ENCODE data around the gene GNB5.
"Not testable (repeated sequence)": the region's sequence is repeated elsewhere in the genome, so short reads cannot be mapped to it uniquely, and the experiment has no call there.

GNB5 gene

DNA sequence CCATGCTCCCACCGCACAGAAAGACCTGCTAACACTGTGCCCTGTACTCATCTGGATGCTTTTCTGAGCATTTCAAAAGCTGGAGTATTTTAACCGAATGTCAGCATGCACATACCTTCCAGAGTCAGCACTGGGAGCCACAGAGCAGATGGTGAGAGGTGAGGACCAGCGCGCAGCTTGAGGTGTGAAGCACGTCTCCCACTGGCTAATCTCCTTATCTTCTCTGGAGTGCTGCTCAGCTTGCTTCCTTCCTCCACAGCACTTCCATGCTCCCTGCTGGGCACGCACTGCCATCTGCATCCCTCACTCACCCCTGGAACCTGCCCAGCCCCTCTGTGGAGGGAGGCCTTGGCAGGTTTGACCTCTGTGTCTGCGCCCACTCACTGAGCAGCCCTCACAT lies at the start of gene GNB5:
TSS of gene GNB5 (minus strand) at position 186 of the 400 bp plus-strand sequence. CDS start 6,716 bp downstream, outside the sequence.
- DNase-seq: no peak

- DNase-seq: no peak
These were observed 49.0 kb upstream of the GNB5 start for GRCh38 chr15:52240166-52240565.

- DNase-seq: not testable (repeated sequence)
These were observed 47.9 kb upstream of the GNB5 start for GRCh38 chr15:52238989-52239525.

DNA sequence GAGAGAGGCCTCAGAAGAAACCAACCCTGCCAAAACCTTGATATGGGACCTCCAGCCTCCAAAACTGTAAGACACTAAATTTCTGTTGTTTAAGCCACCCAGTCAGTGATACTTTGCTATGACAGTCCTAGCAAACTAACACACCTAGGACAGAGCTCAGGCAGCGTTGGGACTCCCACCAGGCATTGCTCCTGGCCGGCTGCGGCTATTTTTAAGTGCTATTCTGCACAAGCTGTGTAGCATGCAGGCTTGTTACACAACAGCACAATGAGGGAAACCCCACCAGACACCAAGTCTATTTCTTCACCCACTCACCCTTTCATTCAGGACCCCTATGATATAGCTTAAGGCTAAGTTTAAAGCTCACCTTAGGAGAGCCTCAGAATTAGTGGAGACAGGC lies 47.0 kb upstream of the GNB5 start:
- no peak for DNase-seq

DNA sequence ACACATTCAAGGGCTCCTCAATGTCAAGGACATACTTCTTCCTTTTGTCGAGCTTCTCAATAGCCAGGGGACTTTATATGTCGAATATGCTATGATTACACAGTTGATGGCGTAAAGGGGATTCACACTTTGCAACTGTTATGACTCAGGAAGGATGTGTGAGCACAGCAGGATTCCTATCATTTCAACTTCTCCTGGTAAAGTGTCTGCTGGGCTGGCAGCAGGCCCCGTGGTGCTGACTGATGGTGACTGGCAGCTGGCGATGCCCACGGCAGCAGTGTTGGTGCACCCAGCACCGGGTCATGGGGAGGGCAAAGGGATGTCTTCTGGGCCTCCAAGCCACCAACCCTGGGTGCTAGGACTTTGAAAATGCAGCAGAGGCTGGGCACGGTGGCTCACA lies 44.8 kb upstream of the GNB5 start:
- DNase-seq: no peak

DNA sequence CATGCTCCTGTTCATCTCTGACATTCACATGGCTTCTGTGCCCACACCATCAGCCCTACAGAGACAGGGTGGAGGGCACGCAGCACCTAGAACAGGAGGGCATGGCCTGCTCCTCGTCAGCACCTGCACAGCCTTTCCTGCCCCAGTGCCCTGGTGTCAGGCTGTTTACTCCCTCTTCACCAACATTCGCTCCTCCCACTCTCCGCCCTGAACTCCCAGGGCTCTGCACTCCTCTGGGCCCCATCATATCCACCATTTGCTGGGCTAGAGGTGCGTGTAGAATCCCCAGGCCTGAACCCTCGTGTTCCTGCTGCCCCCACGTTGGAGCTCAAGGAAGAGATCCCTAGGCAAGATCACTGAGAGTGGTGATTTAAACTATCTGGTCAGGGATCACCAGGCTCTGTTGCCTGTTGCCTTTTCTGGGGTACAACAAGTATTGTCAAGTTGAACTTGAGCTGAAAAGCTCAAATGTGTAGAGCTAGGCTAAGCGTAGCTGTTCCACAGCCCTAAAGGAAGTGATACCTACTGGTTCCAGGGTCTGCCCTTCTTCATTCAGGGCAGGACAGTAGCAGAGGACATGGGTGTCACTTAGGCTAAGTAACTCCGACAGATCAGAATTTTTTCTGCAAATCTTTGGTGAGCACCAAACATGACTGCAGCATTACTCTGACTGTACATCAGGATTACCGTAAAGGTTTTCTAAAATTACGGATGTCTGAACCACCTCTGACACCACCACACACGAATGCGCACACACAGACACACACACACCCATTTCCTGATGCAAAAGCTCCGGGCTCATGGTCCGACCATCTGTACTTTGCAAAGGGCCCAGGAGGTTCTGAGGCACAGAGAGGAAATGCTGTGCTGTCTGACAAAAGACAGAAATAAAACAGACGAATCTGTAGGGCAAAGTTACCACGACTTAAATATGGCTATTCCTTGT lies 43.7 kb upstream of the GNB5 start:
- DNase-seq: no peak

- DNase-seq: no peak
These were observed 42.2 kb upstream of the GNB5 start for GRCh38 chr15:52233405-52233804.

DNA sequence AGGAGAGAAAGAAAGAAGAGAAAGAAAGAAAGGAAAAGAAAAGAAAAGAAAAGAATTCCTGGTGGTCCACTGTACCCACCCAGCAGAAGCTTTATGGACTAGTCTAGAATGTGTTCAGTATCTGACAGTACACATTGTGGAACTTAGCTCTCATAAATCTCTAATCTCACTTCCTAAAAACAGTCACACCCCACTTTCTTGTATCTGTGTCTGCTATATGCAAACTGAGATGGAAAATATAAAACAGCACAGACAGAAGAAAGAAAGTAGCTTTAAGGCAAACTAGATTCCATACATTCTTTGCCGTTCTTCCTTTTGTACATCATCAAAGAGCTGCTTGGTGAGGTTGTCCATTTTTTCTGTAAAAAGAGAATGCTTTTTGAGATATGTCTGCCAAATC lies 41.1 kb upstream of the GNB5 start:
- DNase-seq: no peak

DNA sequence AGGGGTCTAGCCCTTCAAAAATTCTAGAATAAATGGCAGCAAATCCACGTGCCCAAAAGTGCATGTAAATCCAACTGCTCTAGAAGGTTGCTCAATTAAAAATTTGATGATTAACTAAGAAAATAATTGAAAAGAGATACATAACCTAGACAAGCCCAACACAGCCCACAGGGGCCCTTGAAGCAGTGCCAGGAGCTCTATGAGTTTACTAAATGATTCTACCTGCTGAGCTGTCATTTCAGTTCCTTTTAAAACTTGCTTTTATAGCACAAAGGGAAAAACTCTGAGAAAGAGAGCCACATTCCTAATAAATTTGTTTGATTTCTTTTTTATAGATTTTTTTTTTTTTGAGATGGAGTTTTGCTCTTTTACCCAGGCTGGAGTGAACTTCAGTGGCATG lies 38.9 kb upstream of the GNB5 start:
- no peak for DNase-seq

- no peak for DNase-seq
These were observed 37.7 kb upstream of the GNB5 start for GRCh38 chr15:52228921-52229320.

DNA sequence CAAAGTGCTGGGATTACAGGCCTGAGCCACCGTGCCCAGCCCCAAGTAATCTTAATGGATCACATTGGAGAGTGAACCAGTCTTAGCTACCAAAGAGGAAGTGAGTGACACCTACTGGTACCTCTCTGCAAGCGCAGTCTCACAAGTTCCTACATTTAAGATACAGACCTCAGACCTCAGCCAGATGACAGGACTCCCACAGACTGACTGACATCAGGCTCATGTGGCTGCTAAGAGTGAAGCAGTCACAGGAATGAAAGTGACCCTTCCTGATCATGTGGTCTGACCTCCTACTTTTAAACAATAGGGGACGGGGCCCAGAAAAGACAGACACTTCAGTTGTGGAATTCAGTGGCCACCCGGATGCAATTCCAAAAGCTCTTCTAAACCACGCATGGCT lies 36.3 kb upstream of the GNB5 start:
- peak; percentile 3 for DNase-seq

- DNase-seq: no peak
These were observed 34.0 kb upstream of the GNB5 start for GRCh38 chr15:52225230-52225629.

- DNase-seq: no peak
These were observed 33.0 kb upstream of the GNB5 start for GRCh38 chr15:52224211-52224610.

GRCh38 chr15:52221730-52222129 lies 30.5 kb upstream of the GNB5 start:
- DNase-seq: no peak

GRCh38 chr15:52220937-52221660 lies 29.9 kb upstream of the GNB5 start:
- no peak for DNase-seq

DNA sequence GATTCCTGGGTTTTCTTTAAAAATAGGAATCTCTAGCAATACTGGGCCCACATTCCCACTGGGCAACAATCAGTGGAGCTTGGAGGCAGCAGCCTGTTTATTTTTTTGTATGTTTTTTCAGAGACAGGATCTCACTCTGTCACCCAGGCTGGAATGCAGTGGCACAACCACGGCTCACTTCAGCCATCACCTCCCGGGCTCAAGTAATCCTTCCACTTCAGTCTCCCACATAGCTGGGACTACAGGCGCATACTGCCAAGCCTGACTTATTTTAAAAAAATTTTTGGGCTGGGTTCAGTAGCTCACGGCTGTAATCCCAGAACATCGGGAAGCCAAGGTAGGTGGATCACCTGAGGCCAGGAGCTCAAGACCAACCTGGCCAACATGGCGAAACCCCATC lies 29.1 kb upstream of the GNB5 start:
- DNase-seq: no peak

GRCh38 chr15:52218816-52219215 lies 27.6 kb upstream of the GNB5 start:
- DNase-seq: no peak

- DNase-seq: no peak
These were observed 27.2 kb upstream of the GNB5 start for GRCh38 chr15:52218371-52218770.

- DNase-seq: no peak
These were observed 26.0 kb upstream of the GNB5 start for GRCh38 chr15:52217186-52217585.

GRCh38 chr15:52214553-52214952 lies 23.4 kb upstream of the GNB5 start:
- no peak for DNase-seq

- no peak for DNase-seq
These were observed 22.0 kb upstream of the GNB5 start for GRCh38 chr15:52213206-52213605.

DNA sequence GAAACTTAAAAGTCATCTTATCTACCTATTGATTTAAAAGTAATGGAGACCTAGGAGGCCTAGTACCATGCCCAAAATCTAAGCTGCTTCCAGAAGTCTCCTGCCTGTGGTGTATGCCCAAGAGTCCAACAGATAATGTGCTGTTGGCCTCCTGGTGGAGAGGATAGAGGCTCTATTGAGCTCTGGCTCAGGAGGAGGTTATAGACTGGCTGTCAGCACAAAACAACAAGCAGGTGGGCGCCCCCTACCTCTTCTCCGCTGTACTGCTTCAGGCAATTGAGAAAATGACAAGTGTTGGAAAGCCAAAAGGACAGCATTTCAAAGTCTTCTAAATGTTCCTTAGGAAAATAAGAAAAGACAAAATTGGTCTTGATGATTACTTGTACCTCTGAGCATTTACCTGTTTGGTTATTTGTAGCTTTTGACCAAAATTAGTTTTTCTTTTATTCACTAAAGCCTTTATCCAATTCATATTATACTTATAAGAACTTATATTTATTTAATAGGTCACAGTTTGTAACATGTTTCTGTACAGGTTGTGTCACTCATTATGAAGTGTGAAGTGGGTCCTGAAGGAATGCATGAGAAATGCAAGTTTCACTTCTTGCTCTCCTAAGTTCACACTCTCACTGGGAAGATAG lies 17.2 kb upstream of the GNB5 start:
- no peak for DNase-seq

DNA sequence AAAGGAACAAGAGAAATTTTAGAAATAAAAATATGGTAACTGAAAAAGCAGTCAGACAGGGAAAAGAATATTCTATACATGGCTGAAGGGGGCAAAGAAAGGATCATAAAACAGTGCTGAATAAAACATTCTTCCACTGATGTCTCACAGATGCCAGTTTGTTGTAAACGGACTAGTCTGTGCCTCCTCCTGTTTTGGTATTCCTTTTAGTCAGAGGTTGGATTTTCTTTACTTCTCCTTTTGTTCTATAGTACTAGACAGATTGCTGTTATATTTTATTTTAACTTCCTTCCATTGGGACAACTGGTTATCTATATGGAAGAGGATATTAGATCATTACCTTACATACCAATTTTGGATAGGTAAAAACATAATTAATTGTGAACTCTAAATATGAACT lies 16.0 kb upstream of the GNB5 start:
- no peak for DNase-seq

Data from DMS153 (cell line).